Neutrophil (primary cell): ENCODE measurements around the gene XNDC1N.

Experiments
- H3K27ac ChIP-seq: fragments of 200-600 bp; sonication (generic); 2 replicates; pipeline ENCODE4 v1.5.1; 2016; ENCODE audit warnings: mild to moderate bottlenecking, moderate library complexity
- H3K27me3 ChIP-seq: fragments of 200-600 bp; sonication (generic); 2 replicates; pipeline ENCODE4 v1.6.0; 2016; ENCODE audit warnings: mild to moderate bottlenecking
- H3K36me3 ChIP-seq: fragments of 200-600 bp; sonication (generic); 2 replicates; pipeline ENCODE4 v1.5.1; 2017
- H3K4me1 ChIP-seq, 2 experiments: fragments of 200-600 bp in 1 of 2; sonication (generic) in 1 of 2; 1 replicate in 1 of 2; 2 replicates in 1 of 2; pipeline versions ENCODE4 v1.5.1 to v1.6.1; 2013 to 2016; ENCODE audit warnings: low read depth in 1 of 2, low read length in 1 of 2, mild to moderate bottlenecking in 1 of 2, moderate library complexity in 1 of 2; ENCODE audit not compliant: control insufficient read depth in 1 of 2, insufficient read depth in 1 of 2
- H3K4me3 ChIP-seq, 2 experiments: fragments of 200-600 bp in 1 of 2; sonication (generic) in 1 of 2; 1 replicate in 1 of 2; 2 replicates in 1 of 2; pipeline ENCODE4 v1.5.1; 2013 to 2016; ENCODE audit warnings: low read depth in 1 of 2, low read length in 1 of 2, mild to moderate bottlenecking in 1 of 2, moderate library complexity in 1 of 2
- H3K9me3 ChIP-seq: fragments of 200-600 bp; sonication (generic); 2 replicates; pipeline ENCODE4 v1.5.1; 2016
- CTCF ChIP-seq: fragments of 200-600 bp; sonication (generic); IDR thresholded peaks from 2 replicates; pipeline ENCODE4 v1.5.1; 2016; ENCODE audit warnings: antibody characterized with exemption

The XNDC1N gene

GRCh38 chr11:71949034-71949433 is 20.6 kb upstream of the XNDC1N start:
- no peaks in the 10 kb centered on the region for H3K36me3 ChIP-seq
- no peak for TF ChIP-seq CTCF
- peaks cover 0 to 4% of the 10 kb centered on the region in 2 experiments for H3K4me1 ChIP-seq
- no peaks in the 10 kb centered on the region for H3K9me3 ChIP-seq
- no peak overlapping the region for H3K27ac ChIP-seq
- H3K27me3 ChIP-seq = no peaks in the 10 kb centered on the region
- H3K4me3 ChIP-seq = no peak overlapping the region

GRCh38 chr11:71948314-71949027 is 20.1 kb upstream of the XNDC1N start:
- H3K9me3 ChIP-seq = no peaks in the 10 kb centered on the region
- H3K27me3 ChIP-seq = no peaks in the 10 kb centered on the region
- H3K36me3 ChIP-seq = no peaks in the 10 kb centered on the region
- TF ChIP-seq CTCF = no peak
- H3K27ac ChIP-seq = no peak overlapping the region
- peaks cover 0 to 4% of the 10 kb centered on the region in 2 experiments for H3K4me1 ChIP-seq
- no peak overlapping the region for H3K4me3 ChIP-seq

GRCh38 chr11:71947498-71947897 is 19.1 kb upstream of the XNDC1N start:
- TF ChIP-seq CTCF = no peak
- Histone ChIP-seq H3K9me3 (no peaks in the 10 kb centered on the region), H3K27ac (no peak overlapping the region), H3K4me3 (no peak overlapping the region), H3K4me1 (peaks cover 0 to 4% of the 10 kb centered on the region in 2 experiments), H3K27me3 (no peaks in the 10 kb centered on the region), H3K36me3 (no peaks in the 10 kb centered on the region)

- H3K27me3 ChIP-seq = no peaks in the 10 kb centered on the region
- H3K4me1 ChIP-seq = peaks cover 0 to 4% of the 10 kb centered on the region in 2 experiments
- H3K36me3 ChIP-seq = no peaks in the 10 kb centered on the region
- H3K9me3 ChIP-seq = no peaks in the 10 kb centered on the region
- no peak for TF ChIP-seq CTCF
- no peak overlapping the region for H3K27ac ChIP-seq
- no peak overlapping the region for H3K4me3 ChIP-seq
These were observed 17.8 kb upstream of the XNDC1N start for GRCh38 chr11:71946144-71946571.

GRCh38 chr11:71940561-71941219 is 12.3 kb upstream of the XNDC1N start:
- Histone ChIP-seq H3K27me3 (no peaks in the 10 kb centered on the region), H3K27ac (no peak overlapping the region), H3K9me3 (no peaks in the 10 kb centered on the region), H3K4me1 (no peaks in the 10 kb centered on the region), H3K36me3 (peaks cover 10% of the 10 kb centered on the region), H3K4me3 (no peak overlapping the region)
- no peak for TF ChIP-seq CTCF
